Osteoblast (primary cell): ENCODE data around the gene GRIN2C. TPM values are rescaled to one million over a fixed set of nuclear protein-coding genes. Genes with fewer than 3 reads are reported as not detected.

Experiments
- DNase-seq: peaks from one replicate; pipeline ENCODE4 v3.0.0; 2011; ENCODE audit warnings: low spot score, mixed read lengths; ENCODE audit not compliant: insufficient read length; ENCODE audit errors: missing footprints
- H2AFZ ChIP-seq: 2 replicates; pipeline ENCODE4 v1.6.0; 2011; ENCODE audit warnings: mild to moderate bottlenecking, low read length
- H3K27ac ChIP-seq: 2 replicates; pipeline ENCODE4 v1.5.1; 2011; ENCODE audit warnings: mild to moderate bottlenecking, low read depth, low read length, moderate library complexity
- H3K27me3 ChIP-seq: 2 replicates; pipeline ENCODE4 v1.6.0; 2012; ENCODE audit warnings: mild to moderate bottlenecking, control low read depth, inconsistent platforms, low read length, moderate library complexity; ENCODE audit not compliant: insufficient read depth
- H3K36me3 ChIP-seq: 2 replicates; pipeline ENCODE4 v1.5.1; 2011; ENCODE audit warnings: mild to moderate bottlenecking, low read length, control low read depth, moderate library complexity; ENCODE audit not compliant: insufficient read depth
- H3K4me1 ChIP-seq: 2 replicates; pipeline ENCODE4 v1.5.1; 2011; ENCODE audit warnings: mild to moderate bottlenecking, low read length, control low read depth, moderate library complexity; ENCODE audit not compliant: insufficient read depth
- H3K4me2 ChIP-seq: 2 replicates; pipeline ENCODE4 v1.6.0; 2011; ENCODE audit warnings: mild to moderate bottlenecking, low read length; ENCODE audit not compliant: insufficient read depth
- H3K4me3 ChIP-seq: fragments of 200-600 bp; sonication (generic); 3 replicates; pipeline ENCODE4 v1.5.1; 2012; ENCODE audit warnings: mild to moderate bottlenecking, low read length, inconsistent platforms; ENCODE audit not compliant: insufficient read depth
- H3K79me2 ChIP-seq: 2 replicates; pipeline ENCODE4 v1.6.0; 2012; ENCODE audit warnings: mild to moderate bottlenecking, low read length, control low read depth, inconsistent platforms; ENCODE audit not compliant: insufficient read depth
- H3K9me3 ChIP-seq: 2 replicates; pipeline ENCODE4 v1.5.1; 2011; ENCODE audit warnings: low read depth, low read length, control low read depth
- H4K20me1 ChIP-seq: 2 replicates; pipeline ENCODE4 v1.6.0; 2012; ENCODE audit warnings: mild to moderate bottlenecking, low read length, control low read depth; ENCODE audit not compliant: insufficient read depth
- total RNA-seq: library from RNA; depleted of rRNA; stranded (reverse); fragments of >200 nt; gene quantifications from 2 replicates; pipeline ENCODE4 v1.2.3, GENCODE V29; 2012
- TF ChIP-seq, protein P1 (sequence below): IDR thresholded peaks from 2 replicates; pipeline ENCODE4 v1.5.1; 2011; ENCODE audit warnings: mild to moderate bottlenecking, low read depth, low read length, moderate library complexity; ENCODE audit errors: extremely low read depth

Gene GRIN2C
- total RNA-seq, 1 donor, result 0.72 TPM

DNA sequence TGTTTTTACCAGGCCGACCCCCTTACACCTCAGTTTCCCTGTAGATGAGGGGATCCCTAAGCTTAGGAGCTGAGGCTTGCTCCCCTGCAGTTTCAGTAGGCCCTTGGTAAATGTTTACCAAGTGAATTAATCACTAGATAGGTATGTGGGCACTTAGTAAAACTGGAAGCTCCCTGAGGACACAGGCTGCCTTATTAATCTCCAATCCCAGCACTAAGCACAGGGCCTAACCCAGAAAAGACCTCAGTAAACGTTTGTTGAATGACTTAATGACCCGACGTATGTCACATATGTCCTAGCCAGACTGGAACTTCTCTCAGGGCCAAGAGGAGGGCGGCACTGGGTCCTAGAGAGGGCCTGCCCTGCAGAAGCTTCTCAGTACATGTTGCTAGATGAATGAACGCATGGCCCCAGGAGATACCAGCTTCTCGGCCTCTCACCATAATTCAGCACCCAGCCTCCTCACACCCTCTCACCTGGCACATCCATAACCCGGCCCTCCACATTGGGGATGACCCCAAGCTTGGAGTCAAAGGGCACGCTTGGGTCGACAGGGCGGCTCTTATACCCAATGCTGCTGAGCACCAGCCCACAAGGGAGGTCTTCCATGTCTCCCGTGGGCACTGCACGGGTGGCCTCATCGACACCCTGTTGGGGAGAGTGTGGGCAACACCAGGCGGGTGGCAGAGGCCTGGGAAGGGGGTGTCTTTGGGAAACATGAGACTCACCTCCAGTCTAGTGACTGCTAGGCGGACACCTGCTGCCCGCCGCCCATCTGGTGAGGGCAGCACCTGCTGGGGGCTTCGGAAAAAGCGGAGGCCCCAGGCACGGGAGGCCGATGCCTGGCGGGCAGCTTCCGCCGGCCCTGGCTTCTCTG, 4.0 kb upstream of the GRIN2C start:
- Histone ChIP-seq H3K79me2 (no peaks in the 10 kb centered on the region), H4K20me1 (no peaks in the 10 kb centered on the region), H3K27ac (no peak overlapping the region), H3K4me1 (no peaks in the 10 kb centered on the region), H3K27me3 (peaks cover 33% of the 10 kb centered on the region), H2AFZ (no peak overlapping the region), H3K4me3 (no peak overlapping the region), H3K4me2 (no peak overlapping the region), H3K36me3 (no peaks in the 10 kb centered on the region), H3K9me3 (no peaks in the 10 kb centered on the region)
- no peak for DNase-seq
- TF ChIP-seq, protein P1, sequence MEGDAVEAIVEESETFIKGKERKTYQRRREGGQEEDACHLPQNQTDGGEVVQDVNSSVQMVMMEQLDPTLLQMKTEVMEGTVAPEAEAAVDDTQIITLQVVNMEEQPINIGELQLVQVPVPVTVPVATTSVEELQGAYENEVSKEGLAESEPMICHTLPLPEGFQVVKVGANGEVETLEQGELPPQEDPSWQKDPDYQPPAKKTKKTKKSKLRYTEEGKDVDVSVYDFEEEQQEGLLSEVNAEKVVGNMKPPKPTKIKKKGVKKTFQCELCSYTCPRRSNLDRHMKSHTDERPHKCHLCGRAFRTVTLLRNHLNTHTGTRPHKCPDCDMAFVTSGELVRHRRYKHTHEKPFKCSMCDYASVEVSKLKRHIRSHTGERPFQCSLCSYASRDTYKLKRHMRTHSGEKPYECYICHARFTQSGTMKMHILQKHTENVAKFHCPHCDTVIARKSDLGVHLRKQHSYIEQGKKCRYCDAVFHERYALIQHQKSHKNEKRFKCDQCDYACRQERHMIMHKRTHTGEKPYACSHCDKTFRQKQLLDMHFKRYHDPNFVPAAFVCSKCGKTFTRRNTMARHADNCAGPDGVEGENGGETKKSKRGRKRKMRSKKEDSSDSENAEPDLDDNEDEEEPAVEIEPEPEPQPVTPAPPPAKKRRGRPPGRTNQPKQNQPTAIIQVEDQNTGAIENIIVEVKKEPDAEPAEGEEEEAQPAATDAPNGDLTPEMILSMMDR, result no peak

DNA sequence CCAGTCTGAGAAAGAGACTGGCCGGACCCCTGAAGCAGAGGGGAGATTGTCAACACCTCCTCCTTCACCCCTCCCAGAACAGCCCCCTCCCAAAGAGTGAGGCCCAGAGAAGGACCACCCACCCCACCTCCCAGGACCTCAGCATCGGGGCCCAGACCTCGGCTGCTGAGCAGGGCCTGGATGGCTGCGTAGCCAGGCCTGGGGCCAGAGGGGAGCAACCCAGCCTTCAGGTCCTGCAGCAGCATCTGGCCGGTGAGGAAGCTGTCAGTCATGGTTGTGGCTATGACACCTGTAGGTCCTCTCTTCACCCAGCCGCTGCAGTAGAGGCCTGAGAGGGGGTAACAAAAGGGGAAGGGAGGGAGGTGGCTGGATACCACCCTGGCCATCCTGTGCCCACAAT, 3.2 kb upstream of the GRIN2C start:
- DNase-seq, result no peak
- Histone ChIP-seq H3K36me3 (no peaks in the 10 kb centered on the region), H2AFZ (no peak overlapping the region)

DNA sequence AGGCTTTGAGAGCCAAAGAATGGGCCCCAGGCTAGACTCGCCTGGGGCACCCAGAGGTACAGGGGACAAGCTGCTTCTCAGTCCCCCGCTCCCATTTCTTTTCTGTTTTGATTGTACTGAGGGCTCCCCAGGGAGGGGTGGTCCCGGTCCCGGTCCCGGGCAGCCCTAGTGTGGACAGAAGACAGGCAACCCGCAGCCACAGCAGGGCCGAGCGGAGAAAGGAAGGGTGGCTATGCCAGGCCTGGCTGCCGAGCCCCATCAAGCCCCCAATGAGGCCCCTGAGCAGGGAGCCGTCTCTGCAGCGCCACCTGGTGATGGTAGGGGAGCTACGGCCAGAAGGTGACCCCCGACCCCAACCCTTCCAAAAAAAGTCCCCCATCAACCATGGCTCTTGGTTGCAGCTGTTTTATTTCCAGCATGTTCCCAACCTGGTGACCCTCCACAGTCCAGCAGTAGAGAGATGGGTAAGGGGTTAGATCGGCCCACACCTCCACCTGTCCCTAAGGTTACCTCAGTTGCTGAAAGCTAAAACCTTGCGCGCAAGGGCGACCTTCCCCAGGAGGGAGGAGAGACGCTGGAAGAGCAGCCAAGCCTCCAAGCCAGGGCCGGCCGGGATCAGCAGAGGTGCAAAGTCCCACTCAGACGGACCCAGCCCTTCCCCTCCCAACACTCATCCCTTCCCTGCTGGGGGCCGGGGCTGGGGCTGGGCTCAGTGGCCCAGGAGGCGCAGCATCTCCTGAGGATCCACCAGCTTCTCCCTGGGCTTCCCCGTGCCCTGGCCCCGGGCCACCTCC, 2.6 kb upstream of the GRIN2C start:
- H3K4me1 ChIP-seq, result no peaks in the 10 kb centered on the region
- H4K20me1 ChIP-seq, result no peaks in the 10 kb centered on the region
- peaks cover 43% of the 10 kb centered on the region for H3K27me3 ChIP-seq
- no peak overlapping the region for H2AFZ ChIP-seq
- no peaks in the 10 kb centered on the region for H3K9me3 ChIP-seq
- TF ChIP-seq, protein P1, result peak; percentile 57
- H3K79me2 ChIP-seq, result no peaks in the 10 kb centered on the region
- no peak overlapping the region for H3K4me3 ChIP-seq
- H3K4me2 ChIP-seq, result peak overlapping the region; percentile 23
- H3K36me3 ChIP-seq, result no peaks in the 10 kb centered on the region
- no peak overlapping the region for H3K27ac ChIP-seq
- DNase-seq, result peak; percentile 99

More for the DNA sequence above, 3.2 kb upstream of the GRIN2C start:
- Histone ChIP-seq H4K20me1 (no peaks in the 10 kb centered on the region), H3K4me1 (no peaks in the 10 kb centered on the region), H3K79me2 (no peaks in the 10 kb centered on the region), H3K4me2 (no peak overlapping the region), H3K27ac (no peak overlapping the region), H3K4me3 (no peak overlapping the region), H3K9me3 (no peaks in the 10 kb centered on the region), H3K27me3 (peaks cover 37% of the 10 kb centered on the region)
- TF ChIP-seq, protein P1, result no peak

DNA sequence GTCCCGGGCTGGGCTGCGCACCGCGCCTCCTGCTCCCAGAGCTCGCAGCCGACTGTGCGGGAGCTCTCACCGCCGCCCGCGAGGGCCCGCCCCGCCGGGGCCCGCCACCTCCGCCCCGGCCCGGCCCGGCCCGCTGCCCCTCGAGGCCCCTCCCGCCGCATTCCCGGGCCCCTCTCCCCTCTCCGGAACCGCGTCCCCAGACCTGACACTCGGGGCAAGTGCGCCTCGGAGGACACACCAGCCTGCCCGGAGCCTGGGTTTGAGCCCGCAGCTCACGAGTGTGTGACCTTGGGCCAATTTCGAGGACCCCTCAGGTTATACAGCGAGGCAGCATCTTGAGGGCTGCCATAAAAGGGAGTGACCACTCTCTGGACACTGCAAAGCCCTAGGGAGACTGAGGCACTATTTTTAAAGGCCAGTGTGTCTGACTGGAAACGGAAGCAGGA, 2.0 kb upstream of the GRIN2C start:
- Histone ChIP-seq H3K79me2 (no peaks in the 10 kb centered on the region), H2AFZ (no peak overlapping the region), H3K4me3 (no peak overlapping the region), H3K4me1 (no peaks in the 10 kb centered on the region), H3K4me2 (peak overlapping the region; percentile 23), H3K27ac (no peak overlapping the region), H4K20me1 (no peaks in the 10 kb centered on the region), H3K27me3 (peaks cover 48% of the 10 kb centered on the region), H3K9me3 (no peaks in the 10 kb centered on the region), H3K36me3 (no peaks in the 10 kb centered on the region)
- TF ChIP-seq, protein P1, result no peak
- no peak for DNase-seq
